Astrocyte (in vitro differentiated cells and primary cell): ENCODE results near the gene NCKAP1.

Experiments used
- EZH2 ChIP-seq: IDR thresholded peaks from 2 replicates; pipeline ENCODE4 v1.6.1; 2012; ENCODE audit warnings: mild to moderate bottlenecking, low read length, inconsistent platforms; ENCODE audit not compliant: insufficient read depth
- TF ChIP-seq, protein P1 (sequence below): IDR thresholded peaks from 2 replicates; pipeline ENCODE4 v1.5.1; 2011; ENCODE audit warnings: low read depth, mild to moderate bottlenecking, inconsistent platforms, low read length, moderate library complexity; ENCODE audit not compliant: insufficient read depth

DNA sequence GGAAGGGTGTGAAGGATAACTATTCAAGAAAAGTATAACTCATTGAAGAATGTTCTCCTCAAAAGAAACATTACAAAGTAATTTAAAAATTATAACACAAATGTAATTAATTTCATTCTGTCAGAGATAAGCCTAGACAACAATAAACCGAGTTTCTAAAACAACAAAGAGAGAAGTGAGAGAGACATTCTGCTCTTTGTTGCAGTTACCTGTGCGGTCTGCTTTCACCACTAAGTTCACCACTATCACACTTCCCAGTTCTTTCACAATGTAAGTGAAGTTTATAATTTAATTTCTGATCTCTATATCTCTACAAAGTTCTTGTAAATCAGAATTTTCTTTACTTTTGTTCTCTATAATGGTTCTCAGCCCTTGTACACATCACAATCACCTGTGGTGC lies 95.5 kb downstream of the NCKAP1 start:
- TF ChIP-seq, protein P1, sequence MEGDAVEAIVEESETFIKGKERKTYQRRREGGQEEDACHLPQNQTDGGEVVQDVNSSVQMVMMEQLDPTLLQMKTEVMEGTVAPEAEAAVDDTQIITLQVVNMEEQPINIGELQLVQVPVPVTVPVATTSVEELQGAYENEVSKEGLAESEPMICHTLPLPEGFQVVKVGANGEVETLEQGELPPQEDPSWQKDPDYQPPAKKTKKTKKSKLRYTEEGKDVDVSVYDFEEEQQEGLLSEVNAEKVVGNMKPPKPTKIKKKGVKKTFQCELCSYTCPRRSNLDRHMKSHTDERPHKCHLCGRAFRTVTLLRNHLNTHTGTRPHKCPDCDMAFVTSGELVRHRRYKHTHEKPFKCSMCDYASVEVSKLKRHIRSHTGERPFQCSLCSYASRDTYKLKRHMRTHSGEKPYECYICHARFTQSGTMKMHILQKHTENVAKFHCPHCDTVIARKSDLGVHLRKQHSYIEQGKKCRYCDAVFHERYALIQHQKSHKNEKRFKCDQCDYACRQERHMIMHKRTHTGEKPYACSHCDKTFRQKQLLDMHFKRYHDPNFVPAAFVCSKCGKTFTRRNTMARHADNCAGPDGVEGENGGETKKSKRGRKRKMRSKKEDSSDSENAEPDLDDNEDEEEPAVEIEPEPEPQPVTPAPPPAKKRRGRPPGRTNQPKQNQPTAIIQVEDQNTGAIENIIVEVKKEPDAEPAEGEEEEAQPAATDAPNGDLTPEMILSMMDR, result no peak
- TF ChIP-seq EZH2, result no peak
